CD14-positive monocyte (primary cell): ENCODE results near the gene ZNF407. TPM values are rescaled to one million over a fixed set of nuclear protein-coding genes. Genes with fewer than 3 reads are reported as not detected.

ENCODE experiments used
- DNase-seq, 3 donors: peaks; one replicate each; pipeline ENCODE4 v3.0.0-alpha.2; 2011 to 2022
- H2AFZ ChIP-seq: 2 replicates; pipeline ENCODE4 v1.6.0; 2012; ENCODE audit warnings: mild to moderate bottlenecking, low read depth, low read length, inconsistent platforms; ENCODE audit not compliant: insufficient read depth, poor library complexity, severe bottlenecking
- H3K27ac ChIP-seq, 2 donors: 1 replicate in 1 of 2; 2 replicates in 1 of 2; pipeline ENCODE4 v1.5.1; 2012 to 2013; ENCODE audit warnings: low read length in 2 of 2, control low read depth in 1 of 2, inconsistent platforms in 1 of 2, low read depth in 1 of 2, mild to moderate bottlenecking in 1 of 2
- H3K27me3 ChIP-seq, 2 donors: one replicate each; pipeline versions ENCODE4 v1.6.0 to v1.6.1; 2011 to 2013; ENCODE audit warnings: low read length in 2 of 2; ENCODE audit not compliant: control insufficient read depth in 2 of 2, insufficient read depth in 2 of 2
- H3K36me3 ChIP-seq, 2 donors: replicated peaks in 1 of 2; 1 replicate in 1 of 2; 2 replicates in 1 of 2; pipeline versions ENCODE4 v1.5.1 to v1.6.1; 2012 to 2013; ENCODE audit warnings: low read length in 2 of 2, control low read depth in 1 of 2, inconsistent platforms in 1 of 2, mild to moderate bottlenecking in 1 of 2; ENCODE audit not compliant: insufficient read depth in 2 of 2, control insufficient read depth in 1 of 2
- H3K4me1 ChIP-seq, 2 donors: 1 replicate in 1 of 2; 2 replicates in 1 of 2; pipeline versions ENCODE4 v1.5.1 to v1.6.1; 2012 to 2013; ENCODE audit warnings: low read length in 2 of 2, control low read depth in 1 of 2, inconsistent platforms in 1 of 2, mild to moderate bottlenecking in 1 of 2, moderate library complexity in 1 of 2; ENCODE audit not compliant: insufficient read depth in 2 of 2, control insufficient read depth in 1 of 2
- H3K4me2 ChIP-seq: replicated peaks from 2 replicates; pipeline ENCODE3; 2012; ENCODE audit warnings: low read length, moderate library complexity, mild to moderate bottlenecking; ENCODE audit not compliant: poor library complexity, severe bottlenecking; ENCODE audit errors: extremely low read depth
- H3K4me3 ChIP-seq, 3 experiments: fragments of 200-600 bp in 1 of 3; sonication (generic) in 1 of 3; replicated peaks in 1 of 3; 1 replicate in 2 of 3; 2 replicates in 1 of 3; pipeline ENCODE4 v1.5.1; 2011 to 2013; ENCODE audit warnings: low read length in 3 of 3, mild to moderate bottlenecking in 3 of 3, control low read depth in 2 of 3, low read depth in 2 of 3, inconsistent platforms in 1 of 3, moderate library complexity in 1 of 3
- H3K79me2 ChIP-seq: 2 replicates; pipeline ENCODE4 v1.6.0; 2012; ENCODE audit warnings: mild to moderate bottlenecking, control low read depth, inconsistent platforms, low read length, moderate library complexity; ENCODE audit not compliant: insufficient read depth
- H3K9ac ChIP-seq: 2 replicates; pipeline ENCODE4 v1.6.0; 2017; ENCODE audit warnings: low read length, mild to moderate bottlenecking; ENCODE audit not compliant: insufficient read depth, poor library complexity, severe bottlenecking
- H3K9me3 ChIP-seq, 2 donors: replicated peaks in 1 of 2; 1 replicate in 1 of 2; 2 replicates in 1 of 2; pipeline versions ENCODE4 v1.5.1 to v1.6.1; 2012 to 2013; ENCODE audit warnings: low read length in 2 of 2, control low read depth in 1 of 2; ENCODE audit not compliant: control insufficient read depth in 1 of 2, insufficient read depth in 1 of 2
- H4K20me1 ChIP-seq: 2 replicates; pipeline ENCODE4 v1.6.0; 2012; ENCODE audit warnings: mild to moderate bottlenecking, low read length, control low read depth, moderate library complexity; ENCODE audit not compliant: insufficient read depth
- H3K27ac Mint-ChIP-seq, 7 donors: one replicate each; pipeline ENCODE4 v1.8.0; 2020; ENCODE audit warnings: mild to moderate bottlenecking in 7 of 7, mixed read lengths in 7 of 7, moderate library complexity in 6 of 7, inconsistent platforms in 2 of 7
- H3K27me3 Mint-ChIP-seq, 3 donors: one replicate each; pipeline ENCODE4 v1.8.0; 2021 to 2022; ENCODE audit warnings: low read depth in 3 of 3, mild to moderate bottlenecking in 3 of 3, mixed read lengths in 3 of 3, moderate library complexity in 3 of 3, inconsistent platforms in 1 of 3
- H3K36me3 Mint-ChIP-seq, 2 donors: one replicate each; pipeline ENCODE4 v1.8.0; 2020; ENCODE audit warnings: mixed read lengths in 2 of 2, inconsistent platforms in 1 of 2, mild to moderate bottlenecking in 1 of 2
- H3K4me1 Mint-ChIP-seq: one replicate; pipeline ENCODE4 v1.8.0; 2020; ENCODE audit warnings: mild to moderate bottlenecking, mixed read lengths
- H3K4me3 Mint-ChIP-seq, 2 donors: one replicate each; pipeline ENCODE4 v1.8.0; 2020; ENCODE audit warnings: mild to moderate bottlenecking in 2 of 2, mixed read lengths in 2 of 2, moderate library complexity in 1 of 2
- H3K9me3 Mint-ChIP-seq, 7 donors: one replicate each; pipeline ENCODE4 v1.8.0; 2020 to 2022; ENCODE audit warnings: mixed read lengths in 7 of 7, mild to moderate bottlenecking in 6 of 7, moderate library complexity in 6 of 7, inconsistent platforms in 2 of 7
- CTCF ChIP-seq: fragments of 200-600 bp; IDR thresholded peaks from one replicate; pipeline ENCODE4 v1.8.0; 2022; ENCODE audit warnings: antibody characterized with exemption, mild to moderate bottlenecking
- WGBS: methylation state at CpG from one replicate; pipeline ENCODE4 v1.1.5; 2013; ENCODE audit warnings: missing lambda C conversion rate; ENCODE audit not compliant: insufficient coverage; 5-methylcytosine and 5-hydroxymethylcytosine counted together
- intact Hi-C, 2 donors: fragments of 100-400 bp; cut with micrococcal nuclease; formaldehyde crosslinking; loops; one replicate each; pipeline versions ENCODE4 v1.15.0 to v1.15.1; 2023
- polyA plus RNA-seq, 3 donors: library from polyadenylated mRNA; depleted of rRNA in 1 of 3; unstranded in 2 of 3; stranded (reverse) in 1 of 3; fragments of 300-500 nt in 2 of 3; fragments of >200 nt in 1 of 3; fragmentation: Illumina TruSeq in 2 of 3; gene quantifications; 1 replicate in 2 of 3; 2 replicates in 1 of 3; pipeline ENCODE4 v1.2.3, GENCODE V29; 2012 to 2021

Gene ZNF407
- polyA plus RNA-seq, 3 donors, result 1.3 to 3.6 (median 1.6) TPM

GRCh38 chr18:75071484-75071785, 473.8 kb downstream of the ZNF407 start:
- peak overlapping the region; percentile 95 to 97 for H3K27ac ChIP-seq
- Mint-ChIP-seq H3K36me3 (peaks cover 14 to 17% of the 10 kb centered on the region in 2 donors), H3K27me3 (peaks cover 0 to 5% (median 3%) of the 10 kb centered on the region in 3 donors), H3K9me3 (peaks cover 15 to 32% (median 26%) of the 10 kb centered on the region in 7 donors), H3K4me1 (peaks cover 47% of the 10 kb centered on the region), H3K27ac (peak overlapping the region; percentile 87 to 99 (median 98)), H3K4me3 (peak overlapping the region; percentile 77 to 91)
- 23% methylated on average over 7 of the region's 9 CpGs for WGBS
- H3K9me3 ChIP-seq, result peaks cover 10 to 43% of the 10 kb centered on the region in 2 donors
- peak overlapping the region; percentile 26 to 68 (median 33) for H3K4me3 ChIP-seq
- no peak for TF ChIP-seq CTCF
- peak overlapping the region; percentile 71 for H3K4me2 ChIP-seq
- H3K79me2 ChIP-seq, result no peaks in the 10 kb centered on the region
- H3K4me1 ChIP-seq, result peaks cover 41 to 44% of the 10 kb centered on the region in 2 donors
- H3K36me3 ChIP-seq, result no peaks in the 10 kb centered on the region
- no peak for DNase-seq
- intact Hi-C loops, result loop anchor here (2.0 to 10.0 kb wide), 3 partner anchors 77 to 133 kb away; partner anchors contain the start of gene PTGR3 (in 1 of the 2)
- no peaks in the 10 kb centered on the region for H3K27me3 ChIP-seq
- H4K20me1 ChIP-seq, result no peaks in the 10 kb centered on the region
- H3K9ac ChIP-seq, result peak overlapping the region; percentile 65
- H2AFZ ChIP-seq, result peak overlapping the region; percentile 77

GRCh38 chr18:75071866-75072671, 474.4 kb downstream of the ZNF407 start:
- Mint-ChIP-seq H3K27me3 (peaks cover 0 to 7% (median 3%) of the 10 kb centered on the region in 3 donors), H3K4me3 (peak overlapping the region in 1 of 2 donors; percentile 44), H3K36me3 (peaks cover 14 to 17% of the 10 kb centered on the region in 2 donors), H3K27ac (peak overlapping the region; percentile 87 to 99 (median 98)), H3K9me3 (peaks cover 21 to 36% (median 28%) of the 10 kb centered on the region in 7 donors), H3K4me1 (peaks cover 40% of the 10 kb centered on the region)
- peaks cover 10 to 49% of the 10 kb centered on the region in 2 donors for H3K9me3 ChIP-seq
- H3K4me3 ChIP-seq, result peak overlapping the region in 1 of 3 experiments; percentile 68
- TF ChIP-seq CTCF, result no peak
- H3K9ac ChIP-seq, result peak overlapping the region; percentile 65
- peaks cover 35 to 38% of the 10 kb centered on the region in 2 donors for H3K4me1 ChIP-seq
- no peaks in the 10 kb centered on the region for H3K27me3 ChIP-seq
- no peaks in the 10 kb centered on the region for H3K79me2 ChIP-seq
- intact Hi-C loops, result loop anchor here (2.0 to 10.0 kb wide), 3 partner anchors 77 to 133 kb away; partner anchors contain the start of gene PTGR3 (in 1 of the 2)
- H3K27ac ChIP-seq, result peak overlapping the region; percentile 95 to 97
- WGBS, result 99% methylated on average over 19 of the region's 28 CpGs
- H3K36me3 ChIP-seq, result no peaks in the 10 kb centered on the region
- no peak overlapping the region for H2AFZ ChIP-seq
- peak in 1 of 3 donors; percentile 7 for DNase-seq
- no peaks in the 10 kb centered on the region for H4K20me1 ChIP-seq
- H3K4me2 ChIP-seq, result peak overlapping the region; percentile 71
